Stimulated activated naive CD8-positive, alpha-beta T cell treated with anti-CD3 and anti-CD28 coated beads, Interleukin-15, Interleukin-2, amounts not matched to agents 100 U/mL and 50 U/mL, for 24 hours (primary cell): ENCODE measurements around the gene EHD2.

Source experiments
- ATAC-seq: fragments of 150-1000 bp; cut with Tn5 transposase; one replicate; pipeline ENCODE4 v1.10.0; 2021
- DNase-seq: peaks from one replicate; pipeline ENCODE4 v3.0.0; 2021

EHD2 gene

DNA sequence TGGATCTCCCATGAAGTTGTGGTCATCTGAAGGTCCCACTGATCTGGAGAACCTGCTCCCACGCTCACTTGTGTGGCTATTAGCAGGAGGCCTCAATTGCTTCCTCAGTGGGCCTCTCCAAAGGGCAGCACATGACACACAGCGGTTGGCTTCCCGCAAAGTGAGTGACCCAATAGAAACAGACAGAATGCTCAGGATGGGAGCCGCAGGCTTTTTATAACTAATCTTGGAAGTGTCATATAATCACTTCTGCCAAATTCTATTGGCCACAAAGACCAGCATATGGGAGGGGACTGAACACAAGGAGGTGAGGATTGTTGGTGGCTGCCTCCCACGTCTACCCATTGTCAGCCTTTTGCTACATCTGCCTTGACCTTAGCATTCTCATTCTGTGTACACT, 22.1 kb upstream of the EHD2 start:
- DNase-seq (no peak), ATAC-seq (no peak)

GRCh38 chr19:47691782-47692181, 21.4 kb upstream of the EHD2 start:
- DNase-seq (no peak), ATAC-seq (no peak)

DNA sequence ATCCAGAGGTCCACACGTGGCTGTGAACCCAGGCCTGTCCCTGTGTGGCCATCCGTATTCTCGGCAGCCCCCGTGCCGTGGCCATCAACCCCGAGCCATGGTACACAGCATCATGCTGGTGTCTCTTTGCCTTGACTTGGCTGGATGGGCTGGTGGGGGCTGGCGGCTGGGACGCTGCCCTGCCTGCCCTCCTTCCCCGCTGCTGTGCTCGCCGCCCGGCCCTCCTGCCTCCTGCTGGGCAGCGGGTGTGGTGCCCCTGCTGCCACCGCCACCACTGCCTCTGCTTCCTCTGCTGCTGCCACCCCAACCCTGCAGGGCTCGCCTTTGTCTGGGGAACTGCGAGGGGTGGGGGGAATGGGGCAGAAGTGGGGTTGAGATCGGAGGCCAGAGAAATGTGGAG, 19.7 kb upstream of the EHD2 start:
- ATAC-seq (no peak), DNase-seq (no peak)

GRCh38 chr19:47693903-47694302, 19.3 kb upstream of the EHD2 start:
- ATAC-seq, result no peak
- DNase-seq, result no peak

- no peak for DNase-seq
- no peak for ATAC-seq
Measured at GRCh38 chr19:47694466-47695273, 18.6 kb upstream of the EHD2 start.

DNA sequence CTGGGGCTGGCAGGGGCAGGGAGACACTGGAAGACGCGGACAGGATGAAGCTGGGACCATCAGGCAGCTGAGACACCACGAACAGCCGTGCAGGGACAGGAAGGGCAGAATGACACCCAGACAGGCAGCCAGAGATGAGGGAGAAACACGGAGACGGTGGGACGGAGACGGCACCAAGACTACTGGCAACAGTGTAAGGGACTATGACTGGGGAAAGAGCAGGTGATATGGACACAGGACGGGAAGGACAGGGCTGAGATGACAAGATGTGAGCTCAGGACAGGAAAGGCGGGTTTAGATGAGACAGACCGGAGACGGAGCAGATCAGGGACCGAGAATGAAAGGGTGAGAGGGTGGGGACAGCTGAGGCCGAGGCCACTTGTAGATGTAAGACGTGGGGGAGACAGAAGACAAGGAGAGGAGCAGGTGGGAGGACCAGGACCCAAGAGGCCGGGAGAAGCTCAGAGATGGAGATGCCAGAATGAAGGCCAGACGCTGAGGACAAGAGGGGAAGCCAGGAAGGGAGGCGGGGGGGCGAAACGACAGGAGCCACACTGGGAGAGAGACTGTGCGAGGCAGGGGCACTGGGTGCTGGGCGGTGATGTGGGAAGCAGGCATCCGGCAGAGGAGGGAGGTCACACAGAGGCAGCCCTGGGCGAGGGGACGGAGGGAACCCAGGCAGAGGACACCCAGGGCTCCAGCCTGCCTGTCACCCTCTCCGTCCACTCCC, 17.5 kb upstream of the EHD2 start:
- DNase-seq, result no peak
- ATAC-seq, result no peak

DNA sequence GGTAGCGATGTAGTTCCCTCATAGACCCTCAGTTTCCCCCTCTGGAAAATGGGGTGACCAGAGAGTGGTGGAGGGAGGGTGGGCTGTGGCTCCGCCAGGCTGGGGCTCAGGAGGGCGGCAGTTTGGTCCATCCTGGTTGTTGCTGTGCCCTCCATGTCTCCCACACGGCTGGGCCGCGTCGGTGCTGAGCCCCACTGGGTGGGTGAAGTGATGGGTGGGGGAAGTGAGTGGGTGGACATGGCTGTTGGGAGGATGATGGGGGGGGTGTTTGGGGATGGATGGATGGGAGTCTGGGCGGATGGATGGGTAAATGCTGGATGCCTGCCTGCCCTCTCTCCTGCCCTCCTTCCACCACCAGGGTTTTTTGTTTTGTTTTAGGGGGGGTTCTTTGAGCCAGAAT, 16.6 kb upstream of the EHD2 start:
- DNase-seq (no peak), ATAC-seq (no peak)

DNA sequence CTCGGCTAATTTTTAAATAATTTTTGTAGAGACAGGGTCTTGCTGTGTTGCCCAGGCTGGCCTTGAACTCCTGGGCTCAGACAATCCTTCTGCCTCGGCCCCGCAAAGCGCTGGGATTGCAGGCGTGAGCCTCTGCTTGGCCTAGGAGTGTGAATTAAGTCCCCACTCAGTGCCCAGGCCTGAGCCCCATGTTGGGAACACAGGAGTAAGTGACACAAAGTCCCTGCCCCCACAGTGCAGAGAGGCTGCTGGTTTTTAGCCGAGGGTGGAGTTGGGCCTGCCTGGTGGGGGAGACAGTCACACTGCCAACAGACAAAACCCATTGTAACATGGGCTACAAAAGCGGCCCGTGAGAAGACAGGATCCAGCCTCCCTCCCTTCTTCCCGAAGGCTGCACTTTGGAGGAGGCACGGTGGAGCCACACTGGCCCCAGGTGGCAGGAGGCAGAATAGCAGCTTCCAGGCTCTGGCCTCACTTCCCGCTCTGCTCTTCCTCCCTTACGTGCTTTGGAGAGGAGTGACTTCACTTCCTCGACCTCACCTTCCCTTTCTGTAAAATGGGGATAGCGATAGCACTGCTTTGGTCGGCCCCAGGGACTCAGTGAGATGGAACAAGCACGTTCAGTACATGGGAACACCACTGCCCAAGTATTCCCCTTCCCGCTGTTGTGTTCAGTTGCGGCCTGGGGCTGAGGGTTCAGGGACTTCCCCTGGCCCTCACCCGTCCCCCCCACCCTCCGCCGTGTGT, 15.2 kb upstream of the EHD2 start:
- DNase-seq (peak; percentile 66), ATAC-seq (peak; percentile 48)

DNA sequence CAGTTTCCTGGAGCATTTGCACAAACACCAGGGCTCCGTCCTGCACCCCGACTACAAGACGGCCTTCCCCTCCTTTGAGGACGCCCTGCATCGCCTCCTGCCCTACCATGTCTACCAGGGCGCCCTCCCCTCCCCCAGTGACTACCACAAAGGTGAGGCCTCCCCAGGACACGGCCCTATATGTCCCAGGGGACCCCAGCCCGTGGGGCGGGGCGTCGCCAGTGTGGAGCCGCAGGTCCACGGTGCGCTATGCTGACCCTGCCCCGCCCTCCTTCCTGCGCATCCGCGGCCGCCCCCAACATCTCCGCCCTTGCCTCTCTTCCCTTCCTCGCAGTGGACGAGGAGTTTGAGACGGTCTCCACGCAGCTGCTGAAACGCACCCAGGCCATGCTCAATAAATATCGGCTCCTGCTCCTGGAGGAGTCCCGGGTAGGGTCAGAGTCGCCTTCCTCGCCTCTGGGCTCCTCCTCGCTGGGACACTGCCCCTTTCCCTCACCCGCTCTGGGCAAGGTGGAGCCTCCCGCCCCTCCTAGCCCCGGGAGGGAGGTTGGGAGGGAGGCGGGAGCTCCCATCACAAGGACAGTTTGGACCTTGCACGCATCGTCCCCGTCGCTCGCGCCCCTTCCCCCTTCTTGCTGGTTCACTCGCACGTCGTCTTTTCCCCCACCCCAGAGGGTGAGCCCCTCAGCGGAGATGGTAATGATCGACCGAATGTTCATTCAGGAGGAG, 14.4 kb upstream of the EHD2 start:
- ATAC-seq (no peak), DNase-seq (no peak)

- DNase-seq (peak; percentile 73), ATAC-seq (no peak)
Measured at GRCh38 chr19:47699360-47699917, 13.8 kb upstream of the EHD2 start.

GRCh38 chr19:47700934-47701716, 12.1 kb upstream of the EHD2 start:
- ATAC-seq (no peak), DNase-seq (no peak)

- DNase-seq (no peak), ATAC-seq (no peak)
Measured at GRCh38 chr19:47701717-47702552, 11.3 kb upstream of the EHD2 start.

DNA sequence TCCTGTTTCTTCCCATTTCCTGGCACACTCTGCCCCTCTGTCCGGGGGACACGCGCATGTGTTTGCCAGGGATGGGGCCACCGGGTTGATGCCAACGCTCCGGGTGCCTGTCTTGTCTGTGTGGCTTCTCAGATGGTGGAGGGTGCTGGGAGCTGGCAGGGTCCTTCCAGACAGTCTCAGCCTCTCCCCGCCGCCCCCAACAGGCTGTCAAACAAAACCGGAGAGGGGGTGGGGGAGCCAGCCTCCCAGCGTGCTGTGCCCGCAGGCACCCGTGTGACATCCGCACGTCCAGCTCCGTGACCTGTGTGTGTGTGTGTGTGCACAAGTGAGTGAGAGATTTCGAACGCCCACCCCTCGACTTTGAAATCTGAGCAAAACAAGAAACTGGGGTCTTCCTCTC, 10.6 kb upstream of the EHD2 start:
- DNase-seq (no peak), ATAC-seq (no peak)

DNA sequence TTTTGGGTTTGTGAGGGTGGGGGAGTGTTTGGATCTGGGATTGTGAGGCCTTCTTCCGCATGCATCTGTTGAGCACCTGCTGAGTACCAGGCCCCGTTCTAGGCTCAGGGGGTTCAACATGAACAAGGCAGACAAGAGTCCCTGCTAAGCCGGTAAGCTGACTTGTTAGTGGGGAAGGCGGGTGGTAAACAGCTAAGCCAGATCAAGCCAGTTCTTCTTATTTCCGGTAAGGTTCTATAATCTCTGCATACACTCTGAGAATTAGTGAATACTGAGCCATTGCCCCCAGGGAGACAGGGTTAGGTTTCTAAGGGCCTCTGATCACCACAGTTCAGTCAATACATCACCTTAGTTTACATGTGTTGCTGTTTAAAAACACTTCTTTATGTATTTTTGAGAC, 9.9 kb upstream of the EHD2 start:
- ATAC-seq (no peak), DNase-seq (no peak)

DNA sequence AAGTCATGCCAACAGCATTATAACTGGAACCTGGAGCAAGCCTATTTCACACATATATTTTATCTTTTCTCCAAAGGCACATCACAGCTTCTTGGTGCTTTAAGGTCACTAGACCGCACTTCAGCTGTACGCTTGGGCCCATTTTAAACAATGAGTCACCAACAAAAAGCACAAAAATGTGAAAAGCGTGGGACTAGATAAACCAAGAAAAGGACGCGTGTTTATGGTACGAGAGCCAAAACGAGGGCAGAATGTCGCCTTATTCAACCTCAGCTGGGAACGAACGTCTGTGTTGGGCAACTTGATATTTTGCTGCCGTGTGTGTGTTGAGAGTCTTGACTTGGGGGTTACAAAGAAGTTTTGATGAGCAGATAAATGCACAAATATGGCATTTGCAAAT, 9.2 kb upstream of the EHD2 start:
- DNase-seq, result no peak

DNA sequence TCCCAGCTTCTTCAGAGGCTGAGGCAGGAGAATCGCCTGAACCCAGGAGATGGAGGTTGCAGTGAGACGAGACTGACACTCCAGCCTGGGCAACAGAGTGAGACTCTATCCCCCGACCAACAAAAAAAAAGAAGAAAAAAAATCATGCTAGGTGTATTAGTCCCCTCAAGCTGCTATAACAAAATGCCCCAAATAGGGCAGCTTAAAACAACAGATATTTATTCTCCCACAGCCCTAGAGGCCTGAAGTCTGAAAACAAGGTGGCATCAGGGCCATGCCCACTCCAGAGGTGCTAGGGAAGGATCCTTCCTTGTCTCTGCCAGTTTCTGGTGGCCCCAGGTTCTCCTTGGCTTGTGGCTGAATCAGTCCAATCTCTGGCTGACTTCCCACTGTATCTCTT, 8.6 kb upstream of the EHD2 start:
- DNase-seq (no peak), ATAC-seq (no peak)

More for the DNA sequence above, 9.2 kb upstream of the EHD2 start:
- ATAC-seq, result no peak

DNA sequence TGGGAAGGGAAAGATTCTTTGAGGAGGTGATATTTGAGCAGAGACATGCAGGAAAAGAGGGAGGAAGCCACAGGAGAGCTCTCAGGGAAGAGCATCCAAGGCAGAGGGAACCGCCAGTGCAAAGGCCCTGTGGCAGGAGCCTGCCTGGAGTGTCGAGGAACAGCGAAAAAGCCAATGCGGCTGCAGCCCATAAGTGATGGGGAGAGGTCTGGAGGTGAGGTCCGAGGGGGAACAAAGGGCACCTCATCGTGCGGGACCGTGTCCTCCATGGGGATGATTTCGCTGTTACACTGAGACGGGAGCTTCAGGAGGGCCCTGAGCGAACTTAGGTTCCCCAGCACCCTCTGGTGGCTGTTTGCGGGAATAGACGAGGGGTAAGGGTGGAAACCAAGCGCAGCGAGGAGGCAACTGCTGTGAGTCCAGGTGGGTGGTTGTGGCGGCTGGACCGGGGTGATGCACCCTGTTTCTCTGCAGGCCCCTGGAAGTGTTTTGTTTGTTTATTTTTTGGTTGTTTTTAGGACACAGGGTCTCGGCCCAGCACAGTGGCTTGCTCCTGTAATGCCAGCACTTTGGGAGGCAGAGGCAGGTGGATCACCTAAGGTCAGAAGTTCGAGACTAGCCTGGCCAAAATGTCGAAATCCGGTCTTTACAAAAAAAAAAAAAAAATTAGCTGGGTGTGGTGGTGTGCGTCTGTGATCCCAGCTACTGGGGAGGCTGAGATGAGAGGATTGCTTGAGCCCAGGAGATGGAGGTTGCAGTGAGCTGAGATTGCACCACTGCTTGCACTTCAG, 5.9 kb upstream of the EHD2 start:
- DNase-seq (peak; percentile 85), ATAC-seq (peak; percentile 94)

GRCh38 chr19:47711652-47712242, 1.5 kb upstream of the EHD2 start:
- DNase-seq, result no peak
- ATAC-seq, result no peak

GRCh38 chr19:47714339-47714738, 1.1 kb downstream of the EHD2 start:
- ATAC-seq, result no peak
- no peak for DNase-seq
